ENCODE measurements around the gene DPYSL5. TPM values are rescaled to one million over a fixed set of nuclear protein-coding genes. Genes with fewer than 3 reads are reported as not detected.

Gene DPYSL5
- total and polyA plus RNA-seq, 2 of the 8 experiments (the other 6 are each of a cell fraction or from before 2014, with no cell fraction given), result 11.9 to 16.4 TPM

DNA sequence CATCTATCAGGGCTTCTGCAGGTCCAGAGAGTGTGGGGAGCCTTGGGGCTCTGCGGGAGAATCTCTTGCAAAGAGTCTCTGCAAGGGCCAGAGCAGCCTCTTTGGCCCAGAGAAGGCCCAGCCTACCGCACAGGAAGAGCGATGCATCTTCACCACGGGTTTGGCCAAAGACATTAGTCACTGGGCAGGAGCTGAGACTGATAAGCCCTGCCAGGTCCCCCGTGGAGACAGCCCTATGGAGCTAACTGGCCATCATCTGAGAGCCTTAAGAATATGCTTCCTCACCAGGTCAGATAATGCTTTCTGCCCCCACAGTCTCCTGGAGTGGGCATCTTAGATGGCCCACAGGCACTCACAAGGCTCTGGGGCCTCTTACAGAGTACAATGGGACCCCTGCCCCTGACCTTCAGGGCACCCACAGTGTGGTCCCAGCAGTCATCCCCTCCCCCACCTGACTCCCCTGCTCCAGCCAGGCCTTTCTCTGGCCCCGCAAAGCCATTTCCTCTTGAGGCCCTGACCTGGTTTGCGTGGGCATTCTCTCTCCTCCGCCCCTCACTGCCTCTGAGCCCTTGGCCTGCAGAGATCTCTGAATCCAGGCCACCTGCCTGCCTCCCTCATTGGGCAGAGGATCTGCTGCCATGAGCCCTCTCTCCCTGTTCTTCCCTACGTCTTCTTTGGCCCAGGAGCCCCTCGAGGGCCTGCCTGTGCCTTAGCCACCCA lies 90.6 kb downstream of the DPYSL5 start:
- H2AK5ac ChIP-seq (ENCODE audit: low read depth, low read length), result no peak overlapping the region
- H3K14ac ChIP-seq (ENCODE audit: insufficient read length), result no peak overlapping the region
- POLR2A ChIA-PET (ENCODE audit: partially characterized antibody), result interaction anchor here (0.8 kb wide), 1 partner anchor 1407 kb away, joined by 3 read pairs; no protein-coding TSS in a partner anchor
- H3K56ac ChIP-seq (replicated peaks; ENCODE audit: insufficient read length, low read depth, low read length), result no peak overlapping the region
- no peak overlapping the region for H4K8ac ChIP-seq (ENCODE audit: extremely low read depth, insufficient read depth, low read length)
- peaks cover 2 to 11% (median 5%) of the 10 kb centered on the region in 4 experiments for H3K4me1 ChIP-seq (replicated peaks in 1 of 4; ENCODE audit: control insufficient read depth in 3 of 4, insufficient read depth in 4 of 4, low read length in 3 of 4)
- peaks cover 0 to 4% of the 10 kb centered on the region in 2 experiments for H4K20me1 ChIP-seq (replicated peaks in 1 of 2; ENCODE audit: control insufficient read depth in 1 of 2, insufficient read depth in 2 of 2, low read length in 2 of 2)
- H3K9me3 ChIP-seq (ENCODE audit: insufficient read depth in 2 of 2, low read depth in 1 of 2, low read length in 1 of 2), result no peaks in the 10 kb centered on the region; a peak in 1 of 4 replicates
- no peak overlapping the region for H2BK20ac ChIP-seq (ENCODE audit: low read length)
- H3K4me2 ChIP-seq (ENCODE audit: insufficient read depth in 1 of 2, low read depth in 2 of 2, low read length in 2 of 2), result no peak overlapping the region
- H3K27me3 ChIP-seq (replicated peaks in 1 of 4; ENCODE audit: control insufficient read depth in 3 of 4, extremely low read depth in 1 of 4, insufficient read depth in 3 of 4, low read length in 3 of 4), result no peaks in the 10 kb centered on the region; a peak in 1 of 7 replicates
- no peak overlapping the region for H2AFZ ChIP-seq (ENCODE audit: low read length)
- H3K23ac ChIP-seq (ENCODE audit: insufficient read length), result no peak overlapping the region
- H3K79me2 ChIP-seq (ENCODE audit: control insufficient read depth in 1 of 2, insufficient read depth in 2 of 2, low read length in 2 of 2), result no peaks in the 10 kb centered on the region
- no peak overlapping the region for H3K18ac ChIP-seq (ENCODE audit: extremely low read depth, low read length)
- no peak overlapping the region for H3K4me3 ChIP-seq (ENCODE audit: extremely low read depth in 1 of 4, insufficient read depth in 2 of 4, low read depth in 3 of 4, low read length in 4 of 4)
- FAIRE-seq (no peak), DNase-seq (ENCODE audit: low read depth in 1 of 2, low spot score in 2 of 2) (no peak)
- H2BK120ac ChIP-seq (replicated peaks; ENCODE audit: low read depth, low read length), result no peak overlapping the region
- no peak overlapping the region for H3K4ac ChIP-seq (replicated peaks; ENCODE audit: insufficient read length, low read depth, low read length)
- no peaks in the 10 kb centered on the region for H3K79me1 ChIP-seq (ENCODE audit: low read depth, low read length)
- CTCF ChIA-PET (ENCODE audit: partially characterized antibody), result interaction anchor here (1.0 to 9.7 kb wide), 6 partner anchors 17 to 90 kb away, joined by 3 to 235 read pairs (median 28); partner anchors contain the start of gene DPYSL5
- H3K23me2 ChIP-seq (ENCODE audit: low read depth, low read length), result peaks cover 4% of the 10 kb centered on the region
- H3K36me3 ChIP-seq (ENCODE audit: control insufficient read depth in 2 of 4, insufficient read depth in 4 of 4, low read length in 3 of 4), result no peaks in the 10 kb centered on the region
- WGBS, 2 experiments (ENCODE audit: extremely low coverage in 1 of 2, insufficient coverage in 1 of 2, insufficient read length in 1 of 2, insufficient replicate concordance in 2 of 2, low coverage in 1 of 2, low lambda C conversion rate in 2 of 2, missing lambda C conversion rate in 1 of 2), result 84% methylated on average over 10 of the region's 10 CpGs; no CpG with 5 or more reads in 1 of the 2 experiments
- no peak overlapping the region for H3K9ac ChIP-seq (replicated peaks in 1 of 4; ENCODE audit: extremely low read depth in 1 of 4, low read depth in 3 of 4, low read length in 3 of 4)
- H4K5ac ChIP-seq (ENCODE audit: insufficient read length, low read depth, low read length), result no peak overlapping the region
- no peak overlapping the region for H2BK12ac ChIP-seq (ENCODE audit: low read depth, low read length)
- H4K91ac ChIP-seq (replicated peaks; ENCODE audit: insufficient read length, low read length), result no peak overlapping the region
- H2BK15ac ChIP-seq (ENCODE audit: low read length), result no peak overlapping the region
- H2BK5ac ChIP-seq (ENCODE audit: low read depth, low read length), result no peak overlapping the region
- no peak overlapping the region for H3K27ac ChIP-seq (ENCODE audit: low read depth, low read length)
- no peak for TF ChIP-seq TBP (IDR thresholded peaks at IDR 0.05; ENCODE audit: low read depth, low read length)
- TF ChIP-seq HDAC6 (IDR thresholded peaks at IDR 0.05; ENCODE audit: low read depth, low read length), result no peak
- TF ChIP-seq, protein P1, sequence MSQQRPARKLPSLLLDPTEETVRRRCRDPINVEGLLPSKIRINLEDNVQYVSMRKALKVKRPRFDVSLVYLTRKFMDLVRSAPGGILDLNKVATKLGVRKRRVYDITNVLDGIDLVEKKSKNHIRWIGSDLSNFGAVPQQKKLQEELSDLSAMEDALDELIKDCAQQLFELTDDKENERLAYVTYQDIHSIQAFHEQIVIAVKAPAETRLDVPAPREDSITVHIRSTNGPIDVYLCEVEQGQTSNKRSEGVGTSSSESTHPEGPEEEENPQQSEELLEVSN (IDR thresholded peaks at IDR 0.05), result no peak
- no peak for TF ChIP-seq HDAC2 (IDR thresholded peaks at IDR 0.05; ENCODE audit: borderline replicate concordance in 1 of 2, low read depth in 2 of 2, low read length in 2 of 2)
- TF ChIP-seq KDM5A (IDR thresholded peaks at IDR 0.05; ENCODE audit: low read length), result no peak
- TF ChIP-seq TEAD4 (IDR thresholded peaks at IDR 0.05; ENCODE audit: low read depth, low read length), result no peak
- TF ChIP-seq ASH2L (IDR thresholded peaks at IDR 0.05; ENCODE audit: low read length), result no peak
- TF ChIP-seq CEBPB (IDR thresholded peaks at IDR 0.05; ENCODE audit: low read depth, low read length), result no peak
- TF ChIP-seq, protein P2, sequence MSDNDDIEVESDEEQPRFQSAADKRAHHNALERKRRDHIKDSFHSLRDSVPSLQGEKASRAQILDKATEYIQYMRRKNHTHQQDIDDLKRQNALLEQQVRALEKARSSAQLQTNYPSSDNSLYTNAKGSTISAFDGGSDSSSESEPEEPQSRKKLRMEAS (IDR thresholded peaks at IDR 0.05), result no peak
- no peak for TF ChIP-seq GABPA (IDR thresholded peaks at IDR 0.05; ENCODE audit: borderline replicate concordance, insufficient read depth, low read length)
- TF ChIP-seq NANOG (IDR thresholded peaks at IDR 0.05; ENCODE audit: insufficient read depth, low read depth, low read length, poor library complexity, severe bottlenecking), result no peak
- TF ChIP-seq SP1 (IDR thresholded peaks at IDR 0.05; ENCODE audit: low read depth, low read length), result no peak
